Astrocyte (in vitro differentiated cells and primary cell): ENCODE measurements around the gene ZNF883. TPM values are rescaled to one million over a fixed set of nuclear protein-coding genes. Genes with fewer than 3 reads are reported as not detected.

Experiments used
- DNase-seq: peaks from one replicate; pipeline ENCODE4 v3.0.0-alpha.2; 2010; ENCODE audit warnings: low read depth
- FAIRE-seq: peaks from 2 replicates; lab custom pipeline; 2011; peaks lifted over from hg19 to GRCh38; lab: Jason Lieb, UNC
- H2AFZ ChIP-seq: 2 replicates; pipeline ENCODE4 v1.6.0; 2012; ENCODE audit warnings: low read depth, low read length, inconsistent platforms
- H3K27ac ChIP-seq: 2 replicates; pipeline ENCODE4 v1.5.1; 2011; ENCODE audit warnings: low read depth, low read length, inconsistent platforms
- H3K27me3 ChIP-seq: 2 replicates; pipeline ENCODE4 v1.6.0; 2011; ENCODE audit warnings: low read length, inconsistent platforms; ENCODE audit not compliant: insufficient read depth
- H3K36me3 ChIP-seq: 2 replicates; pipeline ENCODE4 v1.5.1; 2011; ENCODE audit warnings: low read length, inconsistent platforms; ENCODE audit not compliant: insufficient read depth
- H3K4me1 ChIP-seq: 2 replicates; pipeline ENCODE4 v1.5.1; 2011; ENCODE audit warnings: low read length, inconsistent platforms; ENCODE audit not compliant: insufficient read depth
- H3K4me2 ChIP-seq: 2 replicates; pipeline ENCODE4 v1.6.0; 2012; ENCODE audit warnings: low read length, inconsistent platforms
- H3K4me3 ChIP-seq: 2 replicates; pipeline ENCODE4 v1.5.1; 2011; ENCODE audit warnings: low read depth, mild to moderate bottlenecking, low read length, inconsistent platforms; ENCODE audit not compliant: insufficient read depth
- H3K79me2 ChIP-seq: 2 replicates; pipeline ENCODE4 v1.6.0; 2012; ENCODE audit warnings: mild to moderate bottlenecking, low read length, inconsistent platforms; ENCODE audit not compliant: insufficient read depth
- H3K9ac ChIP-seq: 2 replicates; pipeline ENCODE4 v1.6.0; 2012; ENCODE audit warnings: mild to moderate bottlenecking, low read length, inconsistent platforms
- H3K9me3 ChIP-seq: 2 replicates; pipeline ENCODE4 v1.5.1; 2012; ENCODE audit warnings: low read depth, mild to moderate bottlenecking, low read length, inconsistent platforms; ENCODE audit not compliant: insufficient read depth
- H4K20me1 ChIP-seq: 2 replicates; pipeline ENCODE4 v1.6.0; 2012; ENCODE audit warnings: low read length, inconsistent platforms; ENCODE audit not compliant: insufficient read depth
- H3K27ac Mint-ChIP-seq: one replicate; pipeline ENCODE4 v1.8.0; 2021; ENCODE audit warnings: mild to moderate bottlenecking, mixed read lengths; ENCODE audit not compliant: unreplicated experiment
- H3K27me3 Mint-ChIP-seq: one replicate; pipeline ENCODE4 v1.8.0; 2021; ENCODE audit warnings: low read depth, mixed read lengths; ENCODE audit not compliant: unreplicated experiment
- H3K36me3 Mint-ChIP-seq: one replicate; pipeline ENCODE4 v1.8.0; 2021; ENCODE audit warnings: low read depth, mixed read lengths; ENCODE audit not compliant: unreplicated experiment
- H3K4me1 Mint-ChIP-seq: one replicate; pipeline ENCODE4 v1.8.0; 2021; ENCODE audit warnings: low read depth, mixed read lengths; ENCODE audit not compliant: unreplicated experiment
- H3K4me3 Mint-ChIP-seq: one replicate; pipeline ENCODE4 v1.8.0; 2021; ENCODE audit warnings: mild to moderate bottlenecking, moderate library complexity, mixed read lengths; ENCODE audit not compliant: unreplicated experiment
- H3K9me3 Mint-ChIP-seq: one replicate; pipeline ENCODE4 v1.8.0; 2021; ENCODE audit warnings: mild to moderate bottlenecking, mixed read lengths; ENCODE audit not compliant: unreplicated experiment
- CTCF ChIP-seq: IDR thresholded peaks from 2 replicates; pipeline ENCODE4 v1.5.1; 2011; ENCODE audit warnings: low read depth, mild to moderate bottlenecking, inconsistent platforms, low read length, moderate library complexity; ENCODE audit not compliant: insufficient read depth
- EZH2 ChIP-seq: IDR thresholded peaks from 2 replicates; pipeline ENCODE4 v1.6.1; 2012; ENCODE audit warnings: mild to moderate bottlenecking, low read length, inconsistent platforms; ENCODE audit not compliant: insufficient read depth
- total RNA-seq: library from RNA; stranded (reverse); gene quantifications from 2 replicates; pipeline ENCODE4 v1.2.1, GENCODE V29; 2021

Gene ZNF883
- total RNA-seq, 1 donor from 2014 or later: 1.3 TPM

GRCh38 chr9:112912636-112913035 is 99.4 kb downstream of the ZNF883 start:
- no peak overlapping the region for H3K4me3 ChIP-seq
- H3K27me3 Mint-ChIP-seq: peaks cover 12% of the 10 kb centered on the region
- H2AFZ ChIP-seq: no peak overlapping the region

GRCh38 chr9:112911736-112912135 is 100.3 kb downstream of the ZNF883 start:
- Mint-ChIP-seq H3K27ac (no peak overlapping the region), H3K27me3 (peaks cover 10% of the 10 kb centered on the region), H3K9me3 (peaks cover 14% of the 10 kb centered on the region), H3K4me3 (no peak overlapping the region), H3K4me1 (no peaks in the 10 kb centered on the region), H3K36me3 (peaks cover 1% of the 10 kb centered on the region)
- H3K4me3 ChIP-seq: no peak overlapping the region
- no peak overlapping the region for H3K27ac ChIP-seq
- DNase-seq: no peak
- H3K9me3 ChIP-seq: no peaks in the 10 kb centered on the region
- H3K27me3 ChIP-seq: peaks cover 8% of the 10 kb centered on the region
- TF ChIP-seq EZH2 (no peak), CTCF (no peak)
- H3K9ac ChIP-seq: no peak overlapping the region
- H3K4me2 ChIP-seq: no peak overlapping the region
- H3K4me1 ChIP-seq: no peaks in the 10 kb centered on the region
- FAIRE-seq: no peak
- no peaks in the 10 kb centered on the region for H4K20me1 ChIP-seq
- no peaks in the 10 kb centered on the region for H3K36me3 ChIP-seq
- H2AFZ ChIP-seq: no peak overlapping the region
- no peaks in the 10 kb centered on the region for H3K79me2 ChIP-seq

More at GRCh38 chr9:112912636-112913035, 99.4 kb downstream of the ZNF883 start:
- Histone ChIP-seq H3K36me3 (no peaks in the 10 kb centered on the region), H3K79me2 (no peaks in the 10 kb centered on the region), H3K9me3 (no peaks in the 10 kb centered on the region), H3K27me3 (peaks cover 11% of the 10 kb centered on the region), H3K4me1 (no peaks in the 10 kb centered on the region), H3K9ac (no peak overlapping the region), H3K27ac (no peak overlapping the region), H4K20me1 (no peaks in the 10 kb centered on the region), H3K4me2 (no peak overlapping the region)
- peaks cover 17% of the 10 kb centered on the region for H3K9me3 Mint-ChIP-seq
- no peak overlapping the region for H3K27ac Mint-ChIP-seq
- no peaks in the 10 kb centered on the region for H3K4me1 Mint-ChIP-seq
- no peak overlapping the region for H3K4me3 Mint-ChIP-seq
- DNase-seq (no peak), FAIRE-seq (no peak)
- peaks cover 1% of the 10 kb centered on the region for H3K36me3 Mint-ChIP-seq
- TF ChIP-seq EZH2 (no peak), CTCF (no peak)

Other genes with a start within 250 kb of the ZNF883 start
- not detected in 2 replicates for gene SLC46A2, start 121.3 kb downstream of the ZNF883 start, total RNA-seq
- 1.5 and 2.1 TPM in 2 replicates for gene ZFP37, start 44.5 kb upstream of the ZNF883 start, total RNA-seq
- gene SLC31A2, start 138.8 kb upstream of the ZNF883 start, total RNA-seq: 7.1 and 8.4 TPM in 2 replicates
- gene FKBP15, start 209.1 kb upstream of the ZNF883 start, total RNA-seq: 26.4 and 27.2 TPM in 2 replicates
- 35.8 and 39.1 TPM in 2 replicates for gene SLC31A1, start 209.4 kb upstream of the ZNF883 start, total RNA-seq